ENCODE measurements around the gene PIP5K1B.

- TF ChIP-seq CTCF (conservative IDR thresholded peaks at IDR 0.05; ENCODE audit: low read length), result no peak
- no peak for TF ChIP-seq EZH2phosphoT487 (IDR thresholded peaks at IDR 0.05; ENCODE audit: borderline replicate concordance)
Observed at GRCh38 chr9:68747043-68747533, 42.0 kb downstream of the PIP5K1B start.

Measured in Loucy (cell line).